ENCODE results near the gene CTXND2.

- no peak for TF ChIP-seq CTCF (IDR thresholded peaks at IDR 0.05)
- no peak for TF ChIP-seq POLR2A (IDR thresholded peaks at IDR 0.05)
- TF ChIP-seq EP300 (IDR thresholded peaks at IDR 0.05), result no peak
Measured at GRCh38 chr1:150925080-150925479, 38.1 kb downstream of the CTXND2 start.

Measured in tibial nerve (tissue), 4 donors.